ENCODE data around the gene CIITA.
A peak's percentile ranks its signal among the peaks of the same experiment; 100 is the strongest.

The CIITA gene

GRCh38 chr16:10879681-10880589, 2.9 kb downstream of the CIITA start:
- DNase-seq, result no peak

DNA sequence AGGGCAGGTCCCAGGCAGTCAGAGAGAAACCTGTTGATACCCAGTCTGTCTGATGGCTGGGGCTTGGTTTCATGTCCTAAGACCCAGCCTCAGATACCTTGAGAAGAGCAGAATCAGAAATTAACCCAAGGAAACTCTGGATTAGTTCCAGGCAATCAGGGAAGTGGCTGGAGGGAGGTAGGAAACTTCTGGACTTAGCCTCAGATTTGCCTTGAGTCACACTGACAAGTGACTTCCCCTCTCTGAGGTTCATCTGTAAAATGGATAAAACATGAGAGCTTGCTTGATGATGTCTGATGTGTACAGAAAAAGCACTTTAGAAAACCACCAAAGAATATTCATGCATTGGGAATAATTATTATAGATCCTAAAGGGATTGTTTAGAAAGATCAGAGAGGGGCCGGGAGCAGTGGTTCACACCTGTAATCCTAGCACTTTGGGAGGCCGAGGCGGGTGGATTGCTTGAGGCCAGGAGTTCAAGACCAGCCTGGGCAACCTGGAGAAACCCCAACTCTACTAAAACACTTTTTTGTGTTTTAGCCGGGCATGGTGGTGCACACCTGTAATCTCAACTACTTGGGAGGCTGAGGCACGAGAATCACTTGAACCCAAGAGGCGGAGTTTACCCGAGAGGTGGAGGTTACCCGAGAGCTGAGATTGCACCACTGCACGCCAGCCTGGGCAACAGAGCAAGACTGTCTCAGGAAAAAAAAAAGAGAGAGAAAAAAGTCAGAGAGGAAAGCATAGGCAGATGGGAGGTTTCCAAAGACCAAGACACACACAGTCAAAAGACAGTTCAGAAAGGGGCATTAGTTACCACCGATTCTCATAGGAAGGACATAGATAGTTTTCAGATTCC, 3.8 kb downstream of the CIITA start:
- no peak for DNase-seq

- DNase-seq, result no peak
These were observed 4.6 kb downstream of the CIITA start for GRCh38 chr16:10881479-10882030.

DNA sequence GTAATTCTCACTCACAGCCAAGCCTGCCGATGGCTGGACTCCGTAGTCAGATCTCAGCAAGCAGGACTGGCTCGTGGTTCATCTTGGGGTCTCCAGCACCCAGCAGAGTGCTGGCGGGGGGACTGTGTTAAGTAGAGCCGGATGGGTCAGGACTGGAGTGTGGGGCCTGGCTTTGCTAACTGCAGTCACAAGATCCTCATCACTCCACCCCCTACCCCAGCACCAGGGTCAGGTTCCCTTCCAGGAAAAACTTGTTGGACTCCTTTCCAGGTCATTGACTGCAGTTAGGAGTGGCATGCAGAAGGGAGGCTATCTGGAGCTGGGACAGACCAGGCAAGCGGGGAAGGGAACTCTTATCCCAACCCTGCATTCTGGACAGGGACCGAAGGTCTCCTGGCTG, 6.0 kb downstream of the CIITA start:
- no peak for DNase-seq

DNA sequence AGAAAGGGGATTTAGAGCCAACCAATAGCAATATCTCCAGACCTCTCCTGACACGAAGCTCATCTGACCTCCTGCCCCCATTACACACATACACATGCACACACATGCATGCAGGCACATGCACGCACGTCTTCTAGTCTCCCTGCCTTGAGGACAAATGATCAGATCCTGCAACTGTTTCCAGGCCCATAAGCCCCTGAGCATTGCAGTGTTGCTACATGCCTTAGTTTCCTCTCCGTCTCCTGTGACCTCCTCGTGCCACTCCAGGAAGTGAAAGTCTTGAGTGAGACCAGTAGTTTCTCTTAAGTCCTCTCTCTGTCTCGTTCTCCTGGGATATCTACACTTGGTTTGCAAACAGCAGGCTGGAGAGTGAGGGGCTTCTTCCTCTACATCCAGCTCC, 8.2 kb downstream of the CIITA start:
- DNase-seq, result no peak

DNA sequence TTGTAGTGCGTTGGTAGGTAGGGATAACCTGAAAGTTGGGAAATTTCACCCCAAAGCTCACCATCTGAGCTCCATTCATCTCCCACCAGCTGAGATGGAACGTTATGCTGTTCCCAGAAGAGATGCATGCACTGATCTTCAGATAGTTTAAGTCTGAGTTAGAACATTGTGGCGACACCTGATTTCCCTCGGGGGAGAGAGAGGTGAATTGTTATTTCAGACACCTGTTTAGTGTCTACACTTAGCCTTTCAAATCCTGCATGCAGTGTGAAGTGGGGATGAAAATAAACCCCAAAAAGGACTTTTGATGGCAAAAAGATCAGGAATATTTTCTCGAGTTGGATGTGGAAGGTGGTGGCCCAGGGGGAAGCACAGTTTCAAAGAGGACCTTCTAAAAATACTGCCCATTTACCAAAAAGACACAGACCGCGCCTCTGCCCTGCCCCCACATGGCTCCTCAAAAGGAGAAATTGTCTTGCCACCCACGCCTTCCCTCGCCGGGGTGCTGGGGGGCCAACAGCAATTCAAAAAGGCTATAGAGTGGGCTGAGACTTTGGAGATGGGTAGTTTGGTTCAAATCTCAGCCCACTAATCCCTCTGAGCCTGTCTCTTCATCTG, 11.4 kb downstream of the CIITA start:
- no peak for DNase-seq

- DNase-seq, result no peak
These were observed 12.9 kb downstream of the CIITA start for GRCh38 chr16:10889855-10890254.

- DNase-seq, result no peak
These were observed 15.8 kb downstream of the CIITA start for GRCh38 chr16:10892782-10893318.

- no peak for DNase-seq
These were observed 18.3 kb downstream of the CIITA start for GRCh38 chr16:10895053-10895946.

DNA sequence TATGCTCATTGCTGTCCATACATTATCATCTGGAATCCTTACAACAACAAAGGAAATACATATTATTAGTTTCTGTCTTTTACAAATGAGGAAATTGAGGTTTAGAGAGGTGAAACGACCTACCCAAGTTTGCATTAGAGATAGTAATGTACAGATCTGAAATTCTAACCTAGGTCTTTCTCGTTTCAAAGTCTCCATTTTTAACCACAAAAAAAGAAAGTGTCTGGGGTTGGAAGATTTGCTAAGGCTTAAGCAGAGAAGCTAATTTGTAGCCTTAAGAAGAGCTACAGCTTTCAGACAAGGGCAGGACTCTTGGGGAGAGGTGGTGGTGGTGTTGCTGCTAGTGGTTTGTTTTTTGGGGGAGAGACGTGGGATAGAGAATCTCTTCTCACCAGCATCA, 19.2 kb downstream of the CIITA start:
- DNase-seq, result no peak

DNA sequence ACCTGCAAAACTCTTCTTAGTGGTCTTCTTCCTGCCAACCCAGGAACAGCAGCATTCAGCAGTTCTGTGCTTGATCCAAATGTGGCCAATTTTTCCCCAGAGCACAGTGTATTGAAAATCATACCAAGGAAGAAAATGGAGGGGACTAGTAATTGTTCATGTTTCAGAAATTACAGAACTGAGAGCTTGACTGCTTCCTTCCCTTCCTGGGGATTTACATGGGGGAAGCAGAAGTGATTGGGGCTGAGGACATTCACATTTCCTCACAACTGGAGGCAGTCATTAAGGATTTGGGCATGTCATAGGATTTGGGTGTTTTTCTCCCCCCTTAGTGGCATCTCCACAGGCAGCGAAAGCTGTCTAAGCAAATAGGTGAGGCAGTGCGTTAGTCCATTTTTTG, 19.7 kb downstream of the CIITA start:
- no peak for DNase-seq

DNA sequence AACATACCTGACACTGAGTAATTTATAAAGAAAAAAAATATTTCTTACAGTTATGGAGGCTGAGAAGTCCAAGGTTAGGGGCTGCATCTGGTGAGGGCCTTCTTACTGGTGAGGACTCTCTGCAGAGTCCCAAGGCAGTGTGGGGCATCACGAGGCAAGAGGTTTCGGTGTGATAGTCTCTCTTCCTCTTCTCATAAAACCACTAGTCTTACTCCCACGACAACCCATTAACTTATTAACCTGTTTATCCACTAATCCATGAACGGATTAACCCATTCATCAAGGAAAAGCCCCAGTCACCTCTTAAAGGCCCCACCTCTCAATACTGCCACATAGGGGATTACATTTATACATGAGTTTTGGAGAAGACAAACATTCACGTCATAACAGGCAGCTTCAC, 20.1 kb downstream of the CIITA start:
- DNase-seq, result no peak

- DNase-seq, result no peak
These were observed 26.0 kb downstream of the CIITA start for GRCh38 chr16:10902999-10903398.

DNA sequence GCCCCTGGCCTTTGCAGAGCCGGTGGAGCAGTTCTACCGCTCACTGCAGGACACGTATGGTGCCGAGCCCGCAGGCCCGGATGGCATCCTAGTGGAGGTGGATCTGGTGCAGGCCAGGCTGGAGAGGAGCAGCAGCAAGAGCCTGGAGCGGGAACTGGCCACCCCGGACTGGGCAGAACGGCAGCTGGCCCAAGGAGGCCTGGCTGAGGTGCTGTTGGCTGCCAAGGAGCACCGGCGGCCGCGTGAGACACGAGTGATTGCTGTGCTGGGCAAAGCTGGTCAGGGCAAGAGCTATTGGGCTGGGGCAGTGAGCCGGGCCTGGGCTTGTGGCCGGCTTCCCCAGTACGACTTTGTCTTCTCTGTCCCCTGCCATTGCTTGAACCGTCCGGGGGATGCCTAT, 29.5 kb downstream of the CIITA start:
- no peak for DNase-seq

DNA sequence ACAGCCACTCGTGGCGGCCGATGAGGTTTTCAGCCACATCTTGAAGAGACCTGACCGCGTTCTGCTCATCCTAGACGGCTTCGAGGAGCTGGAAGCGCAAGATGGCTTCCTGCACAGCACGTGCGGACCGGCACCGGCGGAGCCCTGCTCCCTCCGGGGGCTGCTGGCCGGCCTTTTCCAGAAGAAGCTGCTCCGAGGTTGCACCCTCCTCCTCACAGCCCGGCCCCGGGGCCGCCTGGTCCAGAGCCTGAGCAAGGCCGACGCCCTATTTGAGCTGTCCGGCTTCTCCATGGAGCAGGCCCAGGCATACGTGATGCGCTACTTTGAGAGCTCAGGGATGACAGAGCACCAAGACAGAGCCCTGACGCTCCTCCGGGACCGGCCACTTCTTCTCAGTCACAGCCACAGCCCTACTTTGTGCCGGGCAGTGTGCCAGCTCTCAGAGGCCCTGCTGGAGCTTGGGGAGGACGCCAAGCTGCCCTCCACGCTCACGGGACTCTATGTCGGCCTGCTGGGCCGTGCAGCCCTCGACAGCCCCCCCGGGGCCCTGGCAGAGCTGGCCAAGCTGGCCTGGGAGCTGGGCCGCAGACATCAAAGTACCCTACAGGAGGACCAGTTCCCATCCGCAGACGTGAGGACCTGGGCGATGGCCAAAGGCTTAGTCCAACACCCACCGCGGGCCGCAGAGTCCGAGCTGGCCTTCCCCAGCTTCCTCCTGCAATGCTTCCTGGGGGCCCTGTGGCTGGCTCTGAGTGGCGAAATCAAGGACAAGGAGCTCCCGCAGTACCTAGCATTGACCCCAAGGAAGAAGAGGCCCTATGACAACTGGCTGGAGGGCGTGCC, 30.1 kb downstream of the CIITA start:
- no peak for DNase-seq

- no peak for DNase-seq
These were observed 30.7 kb downstream of the CIITA start for GRCh38 chr16:10907757-10908045.

DNA sequence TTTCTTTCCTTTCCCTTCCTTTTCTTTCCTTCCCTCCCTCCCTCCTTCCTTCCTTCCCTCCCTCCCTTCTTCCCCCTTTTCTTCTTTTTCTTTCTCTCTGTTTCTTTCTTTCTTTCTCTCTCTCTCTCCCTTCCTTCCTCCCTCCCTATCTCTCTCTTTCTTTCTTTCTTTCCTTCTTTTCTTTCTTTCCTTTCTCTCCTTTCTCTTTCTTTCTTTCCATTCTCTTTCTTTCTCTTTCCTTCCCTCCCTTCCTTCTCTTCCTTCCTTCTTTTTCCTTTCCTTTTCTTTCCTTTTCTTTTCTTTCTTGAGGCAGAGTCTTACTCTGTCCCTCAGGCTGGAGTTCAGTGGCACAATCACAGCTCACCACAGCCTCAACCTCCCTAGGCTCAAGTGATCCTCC, 34.3 kb downstream of the CIITA start:
- no peak for DNase-seq

DNA sequence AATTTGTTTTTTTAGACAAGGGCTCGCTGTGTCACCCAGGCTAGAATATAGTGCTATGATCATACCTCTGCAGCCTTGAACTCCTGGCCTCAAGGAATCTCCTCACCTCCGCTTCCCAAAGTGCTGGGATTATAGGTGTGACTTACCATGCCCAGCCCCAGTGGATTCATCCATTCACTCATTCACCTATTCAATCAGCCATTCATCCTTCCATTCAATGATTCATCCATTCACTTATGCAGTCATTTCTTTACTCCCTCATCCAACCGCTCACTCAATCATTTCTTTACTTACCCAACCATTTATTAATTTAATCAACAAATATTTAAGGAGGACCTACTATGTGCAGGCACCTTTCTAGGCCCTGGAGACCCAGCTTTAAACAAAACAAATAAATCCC, 39.5 kb downstream of the CIITA start:
- no peak for DNase-seq

DNA sequence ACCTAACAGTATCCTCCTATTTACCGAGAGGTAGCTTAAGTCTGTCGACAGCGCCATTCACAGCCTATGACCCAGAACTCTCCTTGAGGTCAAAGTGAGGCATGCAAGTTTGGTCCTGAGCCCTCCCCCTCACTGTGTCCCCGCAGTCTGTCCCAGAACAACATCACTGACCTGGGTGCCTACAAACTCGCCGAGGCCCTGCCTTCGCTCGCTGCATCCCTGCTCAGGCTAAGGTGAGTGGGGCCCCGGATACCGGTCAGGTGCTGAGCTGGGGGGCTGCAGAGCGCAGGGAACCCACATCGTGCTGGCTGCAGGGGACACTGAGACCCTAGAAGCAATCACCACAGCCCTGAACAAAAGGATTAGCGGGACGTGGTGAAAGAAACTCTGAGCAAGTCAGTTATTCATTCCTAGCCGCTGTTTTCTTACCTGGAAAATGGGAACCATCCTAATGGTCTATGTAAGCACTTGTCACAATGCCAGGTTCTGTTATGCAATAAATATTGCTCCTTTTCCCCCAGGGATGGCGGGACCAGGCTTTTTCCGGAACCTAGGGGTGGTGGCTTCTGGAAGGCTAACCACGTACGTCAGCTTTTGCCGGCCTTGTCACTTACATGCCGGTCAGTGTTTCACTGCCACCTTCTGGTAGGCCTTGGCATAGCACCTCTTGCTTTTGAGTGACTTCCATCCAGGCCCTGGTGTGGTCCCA, 41.4 kb downstream of the CIITA start:
- peak; percentile 39 for DNase-seq

GRCh38 chr16:10919003-10919351, 42.0 kb downstream of the CIITA start:
- DNase-seq, result no peak

Data from NCI-H1436 treated with DMSO at 0.1 percent for 48 hours (cell line).